Mesenchymal stem cell (in vitro differentiated cells and primary cell): ENCODE results near the gene GNS.

ENCODE experiments used
- DNase-seq: peaks from one replicate; pipeline ENCODE4 v3.0.0-alpha.2; 2013
- H2AFZ ChIP-seq: one replicate; pipeline ENCODE4 v1.6.1; 2013; ENCODE audit warnings: low read depth, mild to moderate bottlenecking, control low read depth, inconsistent platforms, low read length, moderate library complexity
- H2AK5ac ChIP-seq: 2 replicates; pipeline ENCODE4 v1.6.1; 2013; ENCODE audit warnings: low read length, moderate library complexity, mild to moderate bottlenecking, inconsistent platforms; ENCODE audit not compliant: severe bottlenecking
- H2BK120ac ChIP-seq: one replicate; pipeline ENCODE4 v1.6.1; 2013; ENCODE audit warnings: low read depth, mild to moderate bottlenecking, inconsistent platforms, low read length, moderate library complexity
- H2BK12ac ChIP-seq, 2 experiments: one replicate each; pipeline ENCODE4 v1.6.1; 2013; ENCODE audit warnings: inconsistent platforms in 2 of 2, low read length in 2 of 2, mild to moderate bottlenecking in 2 of 2, moderate library complexity in 2 of 2, control low read depth in 1 of 2
- H2BK15ac ChIP-seq: one replicate; pipeline ENCODE4 v1.6.1; 2013; ENCODE audit warnings: mild to moderate bottlenecking, low read depth, inconsistent platforms; ENCODE audit not compliant: poor library complexity, severe bottlenecking
- H2BK5ac ChIP-seq: 2 replicates; pipeline ENCODE4 v1.6.1; 2013; ENCODE audit warnings: low read depth, mild to moderate bottlenecking, low read length, control low read depth, inconsistent platforms; ENCODE audit not compliant: poor library complexity, severe bottlenecking
- H3K14ac ChIP-seq, 2 experiments: one replicate each; pipeline ENCODE4 v1.6.1; 2013; ENCODE audit warnings: inconsistent platforms in 2 of 2, low read length in 2 of 2, control low read depth in 1 of 2, mild to moderate bottlenecking in 1 of 2, moderate library complexity in 1 of 2
- H3K18ac ChIP-seq, 2 experiments: one replicate each; pipeline ENCODE4 v1.6.1; 2013; ENCODE audit warnings: inconsistent platforms in 2 of 2, low read length in 2 of 2, control low read depth in 1 of 2, low read depth in 1 of 2, mild to moderate bottlenecking in 1 of 2
- H3K23ac ChIP-seq, 2 experiments: one replicate each; pipeline ENCODE4 v1.6.1; 2013; ENCODE audit warnings: inconsistent platforms in 2 of 2, low read length in 2 of 2, mild to moderate bottlenecking in 2 of 2, moderate library complexity in 2 of 2, control low read depth in 1 of 2
- H3K27ac ChIP-seq: 2 replicates; pipeline ENCODE4 v1.5.1; 2013; ENCODE audit warnings: mild to moderate bottlenecking, moderate library complexity, low read length, control low read depth, inconsistent platforms; ENCODE audit not compliant: poor library complexity, severe bottlenecking
- H3K27me3 ChIP-seq, 2 experiments: 2 replicates each; pipeline versions ENCODE4 v1.6.1 to v1.7.0; 2013; ENCODE audit warnings: low read length in 2 of 2, mild to moderate bottlenecking in 2 of 2, moderate library complexity in 2 of 2, control low read depth in 1 of 2, inconsistent platforms in 1 of 2; ENCODE audit not compliant: control insufficient read depth in 1 of 2, insufficient read depth in 1 of 2
- H3K36me3 ChIP-seq, 2 experiments: 2 replicates each; pipeline versions ENCODE4 v1.6.1 to v1.7.0; 2013; ENCODE audit warnings: low read length in 2 of 2, control low read depth in 1 of 2, inconsistent platforms in 1 of 2, low read depth in 1 of 2, mild to moderate bottlenecking in 1 of 2; ENCODE audit not compliant: insufficient read depth in 2 of 2, control insufficient read depth in 1 of 2
- H3K4ac ChIP-seq, 2 experiments: one replicate each; pipeline ENCODE4 v1.6.1; 2013; ENCODE audit warnings: inconsistent platforms in 2 of 2, low read length in 2 of 2, mild to moderate bottlenecking in 2 of 2, moderate library complexity in 2 of 2, control low read depth in 1 of 2, low read depth in 1 of 2
- H3K4me1 ChIP-seq: 2 replicates; pipeline ENCODE4 v1.6.1; 2013; ENCODE audit warnings: low read depth, low read length, control low read depth; ENCODE audit not compliant: control insufficient read depth, insufficient read depth
- H3K4me2 ChIP-seq: 2 replicates; pipeline ENCODE4 v1.6.1; 2013; ENCODE audit warnings: low read length, mild to moderate bottlenecking, inconsistent platforms; ENCODE audit not compliant: poor library complexity, severe bottlenecking
- H3K4me3 ChIP-seq, 2 experiments: 2 replicates each; pipeline versions ENCODE4 v1.5.1 to v1.7.0; 2013; ENCODE audit warnings: low read length in 2 of 2, mild to moderate bottlenecking in 2 of 2, control low read depth in 1 of 2, low read depth in 1 of 2; ENCODE audit not compliant: insufficient read depth in 1 of 2
- H3K79me1 ChIP-seq: replicated peaks from 2 replicates; pipeline ENCODE4 v1.6.1; 2013; ENCODE audit warnings: mild to moderate bottlenecking, control low read depth, low read length, inconsistent platforms; ENCODE audit not compliant: poor library complexity, severe bottlenecking
- H3K9ac ChIP-seq: 2 replicates; pipeline ENCODE4 v1.7.0; 2013; ENCODE audit warnings: mild to moderate bottlenecking, low read length, moderate library complexity
- H3K9me3 ChIP-seq: 2 replicates; pipeline ENCODE4 v1.7.0; 2013; ENCODE audit warnings: mild to moderate bottlenecking, low read length; ENCODE audit not compliant: control insufficient read depth
- H4K8ac ChIP-seq: one replicate; pipeline ENCODE4 v1.6.1; 2013; ENCODE audit warnings: inconsistent platforms, mild to moderate bottlenecking, low read length, moderate library complexity
- H4K91ac ChIP-seq: one replicate; pipeline ENCODE4 v1.6.1; 2013; ENCODE audit warnings: mild to moderate bottlenecking, low read length, inconsistent platforms
- WGBS: methylation state at CpG from one replicate; pipeline ENCODE4 v1.1.7; 2013; ENCODE audit warnings: mixed read lengths; 5-methylcytosine and 5-hydroxymethylcytosine counted together

GNS gene

GRCh38 chr12:64767495-64767894 is 8.3 kb upstream of the GNS start:
- Histone ChIP-seq H2BK12ac (no peak overlapping the region), H3K4ac (no peak overlapping the region), H4K8ac (no peak overlapping the region), H2BK15ac (no peak overlapping the region), H2BK120ac (no peak overlapping the region), H3K36me3 (no peaks in the 10 kb centered on the region), H3K14ac (no peak overlapping the region), H3K4me2 (no peak overlapping the region), H2AFZ (no peak overlapping the region), H3K79me1 (no peaks in the 10 kb centered on the region), H3K27ac (no peak overlapping the region), H3K4me3 (no peak overlapping the region), H3K27me3 (peaks cover 0 to 7% of the 10 kb centered on the region in 2 experiments), H3K4me1 (peaks cover 2% of the 10 kb centered on the region), H3K9me3 (no peaks in the 10 kb centered on the region), H3K18ac (no peak overlapping the region), H3K23ac (no peak overlapping the region), H4K91ac (no peak overlapping the region), H2BK5ac (no peak overlapping the region), H2AK5ac (no peak overlapping the region), H3K9ac (no peak overlapping the region)
- no peak for DNase-seq
- 88% methylated on average over 3 of the region's 3 CpGs for WGBS

GRCh38 chr12:64760808-64761573 is 1.8 kb upstream of the GNS start:
- Histone ChIP-seq H3K14ac (no peak overlapping the region), H3K36me3 (peaks cover 0 to 6% of the 10 kb centered on the region in 2 experiments), H3K4me1 (peaks cover 7% of the 10 kb centered on the region), H3K18ac (no peak overlapping the region), H3K27me3 (no peaks in the 10 kb centered on the region), H3K4me3 (no peak overlapping the region), H3K23ac (no peak overlapping the region), H4K91ac (no peak overlapping the region), H3K79me1 (peaks cover 15% of the 10 kb centered on the region), H2BK15ac (no peak overlapping the region), H2BK5ac (no peak overlapping the region), H2BK120ac (no peak overlapping the region), H3K9ac (no peak overlapping the region), H2AK5ac (no peak overlapping the region), H3K4me2 (no peak overlapping the region), H4K8ac (no peak overlapping the region), H3K9me3 (no peaks in the 10 kb centered on the region), H2AFZ (no peak overlapping the region), H3K27ac (no peak overlapping the region), H2BK12ac (no peak overlapping the region), H3K4ac (no peak overlapping the region)
- no peak for DNase-seq
- 100% methylated on average over 3 of the region's 6 CpGs for WGBS

GRCh38 chr12:64757771-64758170 is 1.4 kb downstream of the GNS start:
- Histone ChIP-seq H3K36me3 (peaks cover 0 to 27% of the 10 kb centered on the region in 2 experiments), H4K91ac (no peak overlapping the region), H3K9me3 (no peaks in the 10 kb centered on the region), H3K4me3 (peak overlapping the region in 1 of 2 experiments; percentile 89), H3K27me3 (no peaks in the 10 kb centered on the region), H2BK12ac (no peak overlapping the region), H3K23ac (no peak overlapping the region), H2AK5ac (no peak overlapping the region), H3K18ac (no peak overlapping the region), H3K14ac (no peak overlapping the region), H2AFZ (no peak overlapping the region), H2BK15ac (no peak overlapping the region), H3K27ac (no peak overlapping the region), H3K79me1 (peaks cover 27% of the 10 kb centered on the region), H4K8ac (no peak overlapping the region), H2BK120ac (no peak overlapping the region), H3K9ac (peak overlapping the region; percentile 49), H3K4ac (no peak overlapping the region), H3K4me2 (no peak overlapping the region), H3K4me1 (peaks cover 5% of the 10 kb centered on the region), H2BK5ac (no peak overlapping the region)
- no peak for DNase-seq
- 96% methylated on average over 3 of the region's 3 CpGs for WGBS

- peaks cover 5% of the 10 kb centered on the region for H3K4me1 ChIP-seq
- no peaks in the 10 kb centered on the region for H3K27me3 ChIP-seq
- H3K9me3 ChIP-seq = no peaks in the 10 kb centered on the region
- no peak overlapping the region for H3K27ac ChIP-seq
- no peak overlapping the region for H3K9ac ChIP-seq
- no peak overlapping the region for H3K4ac ChIP-seq
- no peak overlapping the region for H2AK5ac ChIP-seq
- H4K91ac ChIP-seq = no peak overlapping the region
- 100% methylated on average over 1 of the region's 2 CpGs for WGBS
- H3K4me2 ChIP-seq = no peak overlapping the region
- peaks cover 0 to 28% of the 10 kb centered on the region in 2 experiments for H3K36me3 ChIP-seq
- no peak overlapping the region for H2BK120ac ChIP-seq
- no peak overlapping the region for H3K23ac ChIP-seq
- H3K4me3 ChIP-seq = no peak overlapping the region
- DNase-seq = no peak
- no peak overlapping the region for H4K8ac ChIP-seq
- no peak overlapping the region for H2AFZ ChIP-seq
- H3K79me1 ChIP-seq = peaks cover 28% of the 10 kb centered on the region
- no peak overlapping the region for H2BK12ac ChIP-seq
- no peak overlapping the region for H2BK5ac ChIP-seq
- no peak overlapping the region for H3K18ac ChIP-seq
- no peak overlapping the region for H2BK15ac ChIP-seq
- no peak overlapping the region for H3K14ac ChIP-seq
These were observed 2.8 kb downstream of the GNS start for GRCh38 chr12:64756376-64756775.
